ENCODE data around the gene OR2H2.

Gene OR2H2

DNA sequence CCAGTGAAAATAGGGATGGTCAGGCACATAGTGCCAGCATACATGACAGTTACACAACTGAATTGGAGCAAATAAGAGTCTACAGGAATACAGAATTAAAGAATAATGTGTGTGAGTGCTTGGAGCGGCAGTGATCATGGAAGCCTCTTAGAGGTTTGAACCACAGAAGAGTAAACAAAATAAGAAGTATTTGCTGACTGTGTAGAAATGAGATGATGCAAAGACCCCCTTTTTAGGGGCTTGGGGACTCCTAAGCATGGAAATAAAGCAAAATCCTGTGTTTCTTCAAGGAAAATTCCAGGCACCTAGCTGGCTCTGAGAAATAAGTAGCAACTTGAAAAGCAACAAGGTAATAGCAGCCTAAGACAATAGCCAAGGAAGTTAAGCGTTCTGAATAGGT lies 6.8 kb downstream of the OR2H2 start:
- no peak for DNase-seq (ENCODE audit: low spot score)

DNA sequence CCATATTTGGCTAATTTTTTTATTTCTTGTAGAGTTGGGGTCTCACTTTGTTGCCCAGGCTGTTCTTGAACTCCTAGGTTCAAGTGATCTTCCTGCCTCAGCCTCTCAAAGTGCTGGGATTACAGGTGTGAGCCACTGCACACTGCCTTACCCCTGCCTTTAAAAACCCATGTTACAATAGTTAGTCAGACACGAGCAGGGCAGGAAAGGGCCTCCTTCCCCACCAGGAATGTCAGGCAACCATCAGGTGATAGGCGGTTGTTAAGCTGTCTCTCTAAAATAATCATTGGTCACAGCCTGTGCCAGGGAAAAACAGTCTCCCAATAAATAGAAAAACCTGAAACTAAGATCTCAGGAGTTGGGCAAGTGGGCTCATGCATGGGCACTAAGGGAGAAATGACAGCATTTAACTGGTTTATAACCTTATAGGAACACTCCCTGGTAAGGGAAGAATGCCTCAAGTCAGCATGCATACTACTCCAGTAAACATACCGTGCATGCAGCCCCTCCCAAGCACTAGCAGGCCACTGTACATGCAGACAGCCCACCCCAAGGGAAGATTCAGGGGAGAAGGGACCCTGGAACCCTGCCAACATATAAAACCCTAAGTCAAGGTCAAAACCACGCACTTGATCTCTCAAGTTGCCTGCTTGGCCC lies 8.4 kb downstream of the OR2H2 start:
- DNase-seq (ENCODE audit: low spot score): no peak

DNA sequence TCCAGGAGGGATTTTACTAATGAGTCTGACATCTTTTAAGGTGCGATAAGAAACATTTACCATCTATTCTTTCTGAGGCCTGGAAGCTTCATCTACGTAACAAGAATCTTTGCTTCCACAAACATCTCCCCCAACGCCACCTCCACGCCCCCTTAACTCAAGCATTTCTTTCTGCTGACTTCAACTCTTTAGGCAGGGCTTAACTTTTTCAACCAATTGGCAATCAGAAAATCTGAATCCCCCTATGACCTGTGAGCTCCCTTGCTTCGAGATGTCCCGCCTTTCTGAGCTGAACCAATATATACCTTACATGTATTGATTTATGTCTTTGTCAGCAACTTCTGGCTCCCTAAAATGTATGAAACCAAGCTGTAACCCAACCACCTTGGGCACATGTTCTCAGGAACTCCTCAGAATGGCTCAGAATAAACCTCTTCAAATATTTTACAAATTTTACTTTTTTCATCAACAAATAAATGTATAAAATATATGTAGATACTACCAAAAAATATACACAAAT lies 11.5 kb downstream of the OR2H2 start:
- DNase-seq (ENCODE audit: low spot score): no peak

DNA sequence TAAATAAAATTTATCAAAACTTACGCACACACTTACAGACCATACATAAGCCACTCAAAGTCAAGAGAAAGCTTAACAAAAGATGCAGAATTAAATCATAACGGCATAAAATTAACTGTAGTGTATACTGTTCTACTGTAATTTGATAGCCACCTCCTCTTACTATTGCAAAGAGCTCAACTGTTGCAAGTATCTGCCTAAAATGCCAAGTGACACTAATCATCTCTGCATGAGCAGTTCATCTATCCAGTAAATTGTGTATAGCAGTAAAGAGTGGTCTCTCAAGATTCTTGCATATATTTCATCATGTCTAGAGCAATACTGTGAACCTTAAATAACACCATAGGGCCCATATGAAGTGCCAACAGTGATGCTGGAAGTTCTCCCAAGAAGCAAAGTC lies 12.3 kb downstream of the OR2H2 start:
- no peak for DNase-seq (ENCODE audit: low spot score)

DNA sequence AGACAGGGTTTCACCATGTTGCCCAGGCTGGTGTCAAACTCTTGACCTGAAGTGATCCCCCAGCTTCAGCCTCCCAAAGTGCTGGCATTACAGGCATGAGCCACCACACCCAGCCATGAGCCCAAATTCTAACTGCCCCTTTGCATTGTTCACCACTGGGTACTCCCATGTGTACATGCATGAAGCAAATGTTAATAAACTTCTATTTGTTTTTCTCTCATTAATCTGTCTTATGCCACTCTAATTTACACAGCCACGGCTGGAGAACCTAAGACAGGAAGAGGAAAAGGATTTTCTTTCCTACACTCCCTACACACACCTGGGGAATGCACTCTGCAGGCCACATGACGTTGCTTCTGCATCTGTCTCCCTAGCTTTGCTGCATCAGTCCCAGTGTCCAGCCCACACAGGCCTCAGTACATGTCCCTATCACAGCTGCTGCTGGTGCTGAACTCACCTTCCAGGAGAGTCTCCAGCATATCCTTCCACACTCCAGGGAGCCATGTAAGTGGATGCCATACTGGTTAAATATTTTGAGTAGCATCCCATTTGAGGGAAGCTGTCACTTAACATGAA lies 13.3 kb downstream of the OR2H2 start:
- DNase-seq (ENCODE audit: low spot score): no peak

DNA sequence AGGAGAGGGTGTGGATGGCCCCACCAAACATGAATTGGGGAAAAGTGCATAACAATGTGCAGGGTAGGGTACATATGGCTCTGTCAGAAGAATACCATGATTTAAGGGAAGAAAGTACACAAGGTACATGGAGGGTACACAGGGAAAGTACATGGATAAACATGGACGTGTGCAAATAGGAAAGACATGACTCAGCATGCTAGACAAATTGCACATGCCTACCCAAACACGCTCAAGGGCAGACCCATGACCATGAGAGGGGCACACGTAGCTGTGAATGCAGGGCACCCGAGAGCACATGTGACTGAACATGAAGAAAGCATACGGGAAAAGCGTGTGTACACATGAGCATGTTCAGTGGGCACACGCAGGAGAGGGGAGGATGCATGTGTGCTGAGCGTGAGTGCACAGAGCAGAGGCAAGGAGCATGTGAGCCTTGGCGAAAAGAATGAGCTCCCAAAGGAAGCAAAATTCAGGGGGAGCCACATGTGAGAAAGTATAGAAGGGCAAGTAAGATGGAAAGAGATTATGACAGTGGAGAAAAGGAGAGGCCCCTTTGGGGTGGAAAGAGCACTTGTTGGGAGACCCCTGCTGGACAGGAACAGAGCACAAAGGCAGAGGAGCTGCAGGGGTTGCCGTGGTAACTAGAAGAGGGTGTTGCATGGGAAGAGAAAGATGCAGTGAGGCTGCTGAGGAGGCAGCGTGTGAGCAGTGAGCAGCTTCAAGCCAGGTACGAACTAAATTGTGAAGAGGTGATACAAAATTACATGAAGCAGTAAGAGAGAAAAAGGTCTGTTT lies 17.8 kb downstream of the OR2H2 start:
- DNase-seq (ENCODE audit: low spot score): peak; percentile 29

DNA sequence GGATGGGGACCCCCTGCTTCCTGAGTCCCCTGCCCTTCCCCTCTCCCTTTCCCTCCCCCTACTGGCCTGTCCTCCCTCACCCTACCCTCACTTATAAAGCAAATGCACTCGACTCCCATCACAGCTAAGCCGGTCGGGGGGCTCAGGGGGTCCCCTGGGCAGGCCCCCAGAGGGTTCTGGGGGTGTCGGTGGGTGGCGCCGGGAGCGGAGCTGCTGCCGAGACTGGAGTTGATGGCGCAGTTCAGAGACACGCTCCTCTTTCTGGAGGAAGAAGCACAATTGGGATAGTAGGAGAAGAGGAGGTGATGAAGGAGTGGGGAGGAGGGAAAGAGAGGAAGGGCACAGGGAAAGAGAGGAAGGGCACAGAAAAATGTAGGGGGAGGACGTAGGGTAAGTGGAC lies 18.5 kb downstream of the OR2H2 start:
- no peak for DNase-seq (ENCODE audit: low spot score)

DNA sequence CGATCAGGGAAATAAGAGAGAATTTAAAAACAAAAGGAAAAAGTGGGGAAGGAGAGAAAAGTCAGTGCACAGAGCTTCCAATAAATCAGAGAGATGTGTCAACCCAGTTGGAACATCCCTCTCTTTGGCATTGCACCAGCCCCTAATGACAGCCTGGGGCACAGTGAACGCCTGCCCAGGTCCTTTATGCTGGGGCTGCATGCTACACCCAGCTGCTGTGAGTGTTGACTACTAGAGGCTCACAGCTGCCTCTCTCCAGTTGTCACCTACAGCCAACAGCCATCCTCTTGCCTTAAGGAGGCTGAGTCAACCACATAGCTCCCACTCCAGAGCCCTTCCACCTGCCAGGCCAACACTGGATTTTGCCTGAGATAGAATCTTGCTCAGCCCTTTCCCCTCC lies 19.0 kb downstream of the OR2H2 start:
- DNase-seq (ENCODE audit: low spot score): no peak

DNA sequence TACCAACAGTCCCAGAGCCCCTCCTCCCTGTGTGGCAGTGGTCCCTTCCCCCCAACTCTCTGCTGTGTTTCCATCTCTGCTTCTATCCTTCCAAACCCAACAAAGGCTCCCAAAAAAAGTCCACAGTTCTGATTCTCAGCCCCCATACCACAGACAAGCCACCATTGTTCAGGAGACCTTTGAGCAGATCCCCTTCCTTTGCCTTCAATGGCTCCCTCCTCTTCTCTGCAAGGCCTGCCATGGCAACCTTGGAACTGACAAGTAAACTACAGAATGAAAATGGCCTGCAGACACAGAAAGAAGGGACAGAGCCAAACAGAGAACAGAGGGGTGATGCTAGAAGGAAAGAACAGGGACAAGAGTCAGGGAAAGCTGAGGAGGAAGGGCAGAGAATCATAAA lies 23.2 kb downstream of the OR2H2 start:
- DNase-seq (ENCODE audit: low spot score): peak; percentile 16

DNA sequence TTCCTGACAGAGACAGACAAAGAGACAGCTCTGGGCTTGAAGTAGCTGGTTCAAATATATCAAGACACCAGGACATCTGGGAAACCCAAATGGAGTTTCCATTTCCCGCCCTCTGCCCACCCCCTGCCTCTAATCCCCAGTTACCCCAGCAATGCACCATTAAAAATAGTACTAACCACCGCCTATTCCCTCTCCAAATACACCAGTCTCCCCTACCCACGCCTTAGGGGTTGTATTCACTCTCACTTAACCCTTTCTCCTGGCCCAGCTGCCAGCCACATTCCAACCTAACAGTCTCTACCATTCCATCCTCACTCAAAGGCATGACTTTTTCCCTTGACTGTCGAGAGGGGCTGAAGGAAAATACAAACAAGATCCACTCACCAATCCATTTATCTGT lies 25.6 kb downstream of the OR2H2 start:
- DNase-seq (ENCODE audit: low spot score): no peak

DNA sequence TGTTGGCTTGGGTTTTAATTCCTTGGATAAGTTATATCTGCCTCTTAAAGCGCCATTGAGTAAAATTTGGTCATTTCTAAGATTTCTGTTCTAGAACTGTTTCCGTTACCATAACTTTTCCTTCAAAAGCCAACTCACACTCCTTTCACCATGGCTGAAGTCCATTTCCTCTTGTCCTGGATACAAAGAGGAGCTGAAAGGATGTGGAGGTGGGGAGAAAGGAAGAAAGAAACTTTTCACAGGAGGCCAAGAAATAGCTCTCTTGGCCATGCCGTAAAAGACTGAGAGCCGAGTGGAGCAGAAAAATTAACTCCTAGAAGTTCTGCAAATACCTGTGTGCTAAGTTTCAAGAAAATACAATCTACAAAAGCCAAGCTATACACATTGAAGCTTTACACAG lies 26.5 kb downstream of the OR2H2 start:
- no peak for DNase-seq (ENCODE audit: low spot score)

DNA sequence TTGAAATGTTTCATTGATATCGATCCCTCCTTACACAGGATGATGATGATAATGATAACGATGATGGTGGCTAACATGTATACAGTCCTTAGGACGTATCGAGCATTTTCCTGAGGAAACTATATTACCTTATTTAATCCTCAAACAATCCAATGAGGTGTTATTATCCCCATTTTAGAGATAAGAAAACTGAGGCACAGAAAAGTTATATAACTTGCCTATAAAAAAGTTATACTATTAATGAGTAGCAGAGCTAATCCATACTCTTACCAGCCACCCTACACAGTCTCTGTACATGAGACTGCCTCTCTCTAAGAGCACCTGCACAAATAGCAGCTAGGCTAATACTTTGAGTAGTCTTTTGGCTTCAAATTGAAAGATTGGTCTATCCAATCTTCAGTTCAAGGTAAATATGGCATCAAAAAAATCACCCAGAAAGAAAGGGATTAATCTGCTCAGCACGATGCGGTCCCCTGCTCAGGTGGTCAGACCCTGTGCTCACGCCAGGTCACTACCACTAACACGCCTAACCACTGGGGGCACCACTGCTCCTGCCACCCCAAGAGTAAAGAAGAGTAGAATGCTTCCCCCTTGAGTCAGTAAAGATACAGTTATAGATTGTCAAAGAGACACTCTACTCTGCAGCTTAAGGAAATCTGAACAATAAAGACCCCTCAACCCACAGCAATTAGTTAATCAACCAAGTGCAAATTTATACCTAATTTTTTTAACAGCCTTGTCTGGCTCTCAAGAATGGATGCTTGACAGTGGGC lies 33.0 kb downstream of the OR2H2 start:
- no peak for DNase-seq (ENCODE audit: low spot score)

DNA sequence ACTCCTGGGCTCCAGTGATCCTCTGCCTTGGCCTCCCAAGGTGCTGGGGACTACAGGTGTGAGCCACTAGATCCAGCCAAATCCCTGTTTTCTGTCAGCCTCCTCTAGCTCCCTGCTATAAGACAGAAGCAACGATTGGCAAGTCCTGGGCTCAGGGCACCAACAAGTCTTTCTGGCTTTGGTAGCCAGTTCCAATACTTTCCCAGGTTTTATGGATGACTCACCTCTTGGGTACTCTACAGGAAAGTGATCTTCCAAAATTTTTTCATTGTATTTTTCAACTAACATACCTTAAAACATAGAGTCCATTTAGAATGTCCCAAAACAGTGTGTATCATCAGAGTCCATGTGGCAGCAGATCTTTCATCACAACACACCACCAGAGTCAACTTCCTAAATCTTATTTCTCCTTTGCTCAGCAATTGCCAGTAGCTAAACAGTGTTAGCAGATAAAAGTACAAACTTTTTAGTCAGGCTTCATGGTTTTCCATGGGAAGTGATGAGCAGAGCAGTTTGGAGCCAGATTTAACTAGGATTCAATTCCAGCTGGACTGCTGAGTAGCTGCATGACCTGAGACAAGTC lies 34.7 kb downstream of the OR2H2 start:
- DNase-seq (ENCODE audit: low spot score): no peak

DNA sequence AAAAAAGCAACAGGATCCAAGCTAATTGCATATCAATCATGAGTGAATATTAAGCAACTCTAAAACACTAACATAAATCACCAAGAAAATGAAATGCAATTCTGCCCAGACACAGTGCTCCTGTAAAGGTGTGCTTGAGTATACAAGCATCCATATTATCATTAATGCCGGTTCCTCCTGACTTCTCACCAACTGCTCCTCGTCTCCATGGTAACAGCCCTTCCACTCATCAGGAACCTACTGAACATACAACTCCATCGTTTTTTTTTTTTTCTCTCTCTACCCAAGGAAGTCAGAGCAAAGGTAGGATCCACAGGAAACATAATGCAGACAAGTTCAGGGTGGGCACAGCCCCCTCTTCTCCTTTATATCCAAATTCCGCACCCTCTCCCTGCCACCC lies 35.7 kb downstream of the OR2H2 start:
- peak; percentile 29 for DNase-seq (ENCODE audit: low spot score)

DNA sequence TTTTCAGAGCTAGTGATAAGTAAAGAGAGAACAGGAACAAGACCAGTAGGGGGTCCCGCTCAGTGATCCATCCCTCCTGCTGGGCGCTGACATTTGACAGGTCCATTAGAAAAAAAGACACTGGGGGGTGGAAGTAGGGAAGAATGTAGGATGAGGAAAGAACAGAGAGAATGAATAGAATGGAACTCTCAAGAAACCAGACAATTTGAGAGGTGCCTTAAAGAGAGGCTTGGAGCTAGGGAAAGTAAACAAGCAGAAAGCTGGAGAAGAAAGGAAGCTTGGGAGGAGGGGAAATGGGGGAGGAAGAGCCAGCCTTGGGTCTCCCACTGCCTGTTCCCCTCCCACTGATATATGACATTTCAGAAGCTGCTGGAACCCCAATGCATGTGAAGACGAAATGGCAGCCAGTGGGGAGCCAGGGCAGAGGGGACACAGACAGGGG lies 39.6 kb downstream of the OR2H2 start:
- DNase-seq (ENCODE audit: low spot score): peak; percentile 17

DNA sequence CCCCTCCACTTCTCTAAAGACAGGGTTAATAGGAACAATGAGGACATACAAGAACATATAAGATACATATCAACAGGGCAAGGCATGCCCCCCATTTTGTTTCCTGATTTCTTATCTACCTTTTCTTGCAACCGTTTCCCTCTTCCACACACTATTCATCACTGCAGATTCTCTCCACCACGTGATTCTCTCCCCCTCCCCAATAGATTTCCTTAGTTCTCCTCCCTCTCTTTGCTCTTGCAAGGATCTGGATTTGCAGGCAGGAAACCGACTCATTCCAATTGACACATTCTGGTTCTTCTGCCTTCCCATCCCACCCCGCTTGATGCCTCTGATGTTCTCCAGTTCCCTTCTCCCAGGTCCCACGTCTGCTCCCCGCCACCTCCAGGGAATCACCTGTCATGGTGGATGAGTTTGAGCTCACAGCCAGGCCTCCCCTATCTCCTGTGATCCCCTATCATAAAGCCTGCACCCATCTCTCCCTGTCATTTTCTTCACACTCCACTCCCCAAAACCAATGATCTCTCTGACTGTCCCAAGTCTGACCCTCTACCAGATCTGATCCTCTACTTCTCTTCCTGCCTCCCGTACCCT lies 40.5 kb downstream of the OR2H2 start:
- DNase-seq (ENCODE audit: low spot score): no peak

DNA sequence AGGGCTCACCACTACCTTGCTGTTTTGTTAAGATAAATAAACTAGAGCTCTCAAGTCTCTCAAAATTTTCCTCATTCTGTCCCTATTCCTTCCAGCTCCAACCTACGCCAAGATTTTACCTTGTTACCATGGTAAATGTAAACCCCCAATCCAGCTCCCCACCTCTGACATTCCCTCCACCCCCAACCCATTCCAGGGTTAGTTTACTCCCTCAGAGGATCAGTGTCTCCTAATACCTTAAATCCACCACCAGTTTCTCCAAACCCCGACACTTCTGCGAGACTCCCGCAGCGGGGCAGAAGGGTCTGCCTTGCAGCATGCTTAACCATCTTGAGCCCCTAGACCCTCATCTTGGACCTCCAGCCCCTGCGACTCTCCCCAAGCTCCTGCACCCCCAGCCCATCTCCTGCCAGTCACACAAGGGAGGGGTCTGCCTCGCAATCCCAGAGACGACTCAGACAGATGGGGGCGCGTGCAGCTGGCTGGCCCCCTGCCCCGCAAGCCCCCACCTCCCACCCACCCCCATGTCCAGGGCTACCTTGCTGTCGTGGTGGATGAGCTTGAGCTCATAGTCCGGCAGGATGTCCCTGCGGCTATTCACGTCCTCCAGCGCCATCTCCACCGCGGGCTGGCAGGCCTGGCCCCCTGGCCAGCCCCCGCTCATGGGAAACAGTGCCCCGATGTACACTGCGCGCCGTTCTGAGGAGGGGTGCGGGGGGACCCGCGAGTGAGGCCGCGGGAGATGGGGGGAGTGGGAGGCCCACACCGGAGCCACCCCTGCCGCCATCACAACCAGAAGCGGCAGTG lies 42.2 kb downstream of the OR2H2 start:
- peak; percentile 14 for DNase-seq (ENCODE audit: low spot score)

DNA sequence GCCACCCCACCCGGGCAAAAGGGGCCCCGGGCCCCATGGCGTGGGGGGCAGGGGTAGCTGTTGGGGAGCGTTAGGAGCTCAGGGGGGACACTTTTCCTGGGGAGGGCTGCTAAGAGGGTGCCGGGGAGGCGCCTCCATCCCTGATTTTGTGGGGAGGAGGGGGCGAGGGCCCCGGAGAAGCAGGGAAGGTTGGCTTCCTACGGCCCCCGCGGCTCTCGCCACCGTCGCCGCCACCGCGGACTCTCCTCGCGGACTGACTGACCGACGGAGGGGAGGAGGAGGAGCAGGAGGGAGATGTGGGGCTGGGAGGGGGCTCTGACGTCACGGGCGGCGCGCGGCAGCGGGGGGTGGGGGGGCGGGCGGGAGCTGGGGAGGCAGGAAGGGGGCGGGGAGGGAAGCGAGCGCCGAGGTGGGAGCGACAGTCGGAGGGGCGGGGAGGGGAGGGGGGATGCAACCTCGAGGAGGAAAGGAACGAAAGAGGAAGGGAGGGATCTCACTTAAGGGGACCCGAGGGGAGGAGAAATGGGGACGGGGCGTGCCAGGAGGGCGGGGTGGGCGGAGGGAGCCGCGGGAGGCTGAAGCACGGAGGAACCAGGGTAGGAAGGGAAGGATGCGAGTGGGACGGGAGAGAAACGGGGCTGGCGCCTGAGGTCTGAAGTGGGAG lies 43.0 kb downstream of the OR2H2 start:
- DNase-seq (ENCODE audit: low spot score): peak; percentile 51

DNA sequence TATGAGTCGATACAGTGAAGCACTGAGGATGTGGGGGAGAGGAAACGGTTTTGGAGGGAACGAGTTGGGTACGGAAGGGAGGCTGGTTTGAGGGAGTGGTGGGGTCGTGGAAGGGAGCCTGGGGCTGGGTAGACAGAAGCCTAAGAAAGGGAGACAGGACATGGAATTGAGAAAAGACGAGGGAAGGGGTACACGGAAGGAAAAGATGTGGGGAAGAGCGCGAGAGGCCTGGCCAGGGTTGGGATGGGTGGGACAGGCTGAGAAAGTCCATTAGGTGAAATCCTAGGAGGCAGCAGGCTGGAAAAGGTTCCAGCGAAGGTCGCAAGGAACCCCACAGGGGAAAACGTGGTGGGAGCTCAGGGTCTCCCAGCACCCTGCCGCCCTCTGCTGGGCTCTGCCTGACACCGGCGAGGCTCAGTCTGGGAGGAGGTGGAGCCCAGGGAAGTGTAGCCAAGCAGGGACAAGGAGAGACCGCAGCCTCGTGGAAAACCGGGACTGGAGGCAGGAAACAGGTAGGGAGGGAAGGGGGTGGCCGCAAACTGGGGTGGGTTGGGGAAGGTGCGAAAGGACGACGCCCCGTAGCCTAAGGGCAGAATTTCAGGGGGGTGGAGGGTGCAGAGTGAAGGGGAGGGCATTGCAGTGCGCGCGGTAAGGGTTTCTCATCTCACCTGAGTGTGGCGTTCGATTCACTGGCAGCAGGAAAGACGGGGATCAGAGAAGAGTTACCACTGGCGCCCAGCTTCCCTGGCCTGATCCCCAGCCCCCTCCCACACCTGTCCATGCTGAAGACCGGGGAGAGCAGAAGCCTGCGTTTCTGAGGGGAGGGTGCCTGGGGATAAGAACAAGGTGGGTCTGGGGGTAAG lies 43.7 kb downstream of the OR2H2 start:
- peak; percentile 87 for DNase-seq (ENCODE audit: low spot score)
